Daoy (cell line): ENCODE data around the gene GNG7. TPM values are rescaled to one million over a fixed set of nuclear protein-coding genes. Genes with fewer than 3 reads are reported as not detected.
"Not testable (repeated sequence)": the region's sequence is repeated elsewhere in the genome, so short reads cannot be mapped to it uniquely, and the experiment has no call there.

ENCODE experiments used
- DNase-seq: peaks from one replicate; pipeline ENCODE4 v3.0.0-alpha.2; 2015; ENCODE audit warnings: low read depth
- total RNA-seq: library from RNA; depleted of rRNA; stranded (reverse); fragments of >200 nt; shearing (Covaris generic); gene quantifications from 2 replicates; pipeline ENCODE4 v1.2.3, GENCODE V29; 2014

The GNG7 gene
- total RNA-seq, 1 experiment from 2014 or later, result 0.23 TPM

DNA sequence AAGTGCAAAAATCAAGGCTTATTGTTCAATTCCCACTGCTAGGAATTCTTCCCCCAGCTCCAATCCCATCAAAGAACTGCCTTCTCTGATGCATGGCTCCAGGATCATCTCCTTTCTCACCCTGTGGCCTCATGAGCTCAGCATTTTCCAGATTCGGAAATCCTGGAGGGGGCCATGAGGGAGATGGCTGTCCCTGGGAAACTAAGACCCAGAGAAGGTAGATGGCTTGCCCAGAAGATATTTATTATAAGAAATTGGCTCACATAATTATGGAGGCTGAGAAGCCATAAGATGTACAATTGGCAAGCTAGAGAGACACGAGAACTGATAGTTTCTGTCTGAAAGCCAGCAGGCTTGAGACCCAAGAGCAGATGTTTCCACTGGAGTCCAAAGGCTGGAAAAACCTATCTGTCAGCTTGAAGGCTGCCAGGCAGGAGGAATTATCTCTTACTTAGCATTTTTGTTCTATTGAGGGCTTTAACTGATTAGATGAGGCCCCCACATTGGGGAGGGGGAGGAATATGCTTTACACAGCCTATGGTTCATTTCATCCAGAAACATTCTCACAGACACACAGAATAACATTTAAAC is 168.0 kb downstream of the GNG7 start:
- DNase-seq, result no peak

DNA sequence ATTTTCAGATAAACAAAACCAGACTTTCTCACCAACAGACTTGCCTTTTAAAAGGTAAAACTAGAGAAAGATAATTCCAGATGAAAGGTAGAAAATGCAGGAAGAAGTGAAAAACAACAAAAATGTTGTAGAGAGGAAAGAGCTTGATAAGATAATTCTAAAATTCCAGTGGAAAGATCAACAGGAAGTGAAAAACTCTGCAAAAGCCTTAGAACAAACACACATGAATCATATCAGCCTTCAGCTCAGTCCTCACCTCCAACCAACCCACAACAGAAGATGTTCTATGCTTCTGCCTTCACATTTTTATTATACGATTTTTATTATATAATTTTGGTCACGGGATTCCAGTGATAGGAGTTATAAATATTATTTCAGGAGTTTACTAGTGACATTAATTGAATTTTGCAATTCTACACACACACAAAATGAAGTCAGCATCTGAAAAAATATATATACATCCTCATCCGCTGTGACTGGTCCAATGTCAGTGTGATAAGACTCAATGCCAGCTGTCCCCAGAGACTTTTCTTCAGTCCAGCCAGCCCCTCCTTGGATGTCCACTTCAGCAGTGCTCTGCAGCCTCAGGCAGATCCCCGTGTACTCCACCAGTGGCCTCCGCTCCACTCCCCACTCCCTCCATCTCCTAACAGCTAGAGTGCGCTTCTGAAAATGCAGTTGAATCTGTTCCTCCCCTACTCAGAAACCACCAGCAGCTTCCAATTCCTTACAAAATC is 168.6 kb downstream of the GNG7 start:
- no peak for DNase-seq

DNA sequence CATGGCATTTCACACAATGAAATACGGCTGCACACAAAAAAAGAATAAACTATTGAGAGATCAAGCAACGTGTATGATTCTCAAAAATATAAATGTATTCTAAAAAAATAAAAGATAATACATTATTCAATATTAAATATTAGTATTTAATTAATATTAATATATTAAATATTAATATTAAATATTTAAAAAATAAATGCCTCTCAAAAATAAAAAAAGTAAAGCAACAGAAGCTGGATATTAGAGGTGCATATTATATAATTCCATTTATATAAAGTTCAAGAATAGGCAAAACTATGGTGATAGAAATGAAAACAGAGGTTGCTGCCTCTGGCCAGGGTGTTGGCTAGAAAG is 169.4 kb downstream of the GNG7 start:
- no peak for DNase-seq

DNA sequence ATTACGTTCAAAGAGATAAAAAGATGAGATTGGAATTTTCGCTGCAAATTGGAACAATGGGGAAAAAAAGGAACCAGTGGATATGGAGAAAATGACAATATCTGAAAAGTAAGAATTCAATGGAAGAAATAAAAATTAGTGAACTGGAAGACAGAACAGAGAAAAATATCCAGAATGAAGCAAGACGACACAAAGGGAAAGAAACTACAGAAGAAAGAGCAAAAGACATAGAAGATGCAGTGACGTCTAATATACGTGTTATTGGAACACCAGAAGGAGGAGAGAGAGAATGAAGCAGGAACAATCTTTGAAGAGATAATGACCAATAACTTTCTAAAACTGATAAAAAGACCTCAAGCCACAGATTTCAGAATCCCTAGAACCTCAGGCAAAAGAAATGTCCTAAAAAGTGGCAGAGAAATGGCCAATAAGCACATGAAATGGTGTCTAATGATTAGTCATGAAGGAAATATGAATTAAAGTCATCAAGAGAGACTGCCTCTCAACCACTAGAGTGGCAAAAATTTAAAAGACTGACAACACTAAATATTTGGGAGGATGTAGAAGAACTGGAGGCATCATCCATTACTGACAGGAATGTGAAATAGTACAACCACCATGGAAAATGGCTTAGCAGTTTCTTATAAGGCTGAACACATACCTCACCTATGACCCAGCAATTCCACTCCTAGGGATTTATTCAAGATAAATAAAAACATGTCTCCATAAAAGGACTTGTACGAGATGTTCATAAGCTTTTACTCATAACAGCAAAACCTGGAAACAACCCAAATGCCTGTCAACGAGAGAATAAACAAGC is 170.0 kb downstream of the GNG7 start:
- DNase-seq, result peak; percentile 51

DNA sequence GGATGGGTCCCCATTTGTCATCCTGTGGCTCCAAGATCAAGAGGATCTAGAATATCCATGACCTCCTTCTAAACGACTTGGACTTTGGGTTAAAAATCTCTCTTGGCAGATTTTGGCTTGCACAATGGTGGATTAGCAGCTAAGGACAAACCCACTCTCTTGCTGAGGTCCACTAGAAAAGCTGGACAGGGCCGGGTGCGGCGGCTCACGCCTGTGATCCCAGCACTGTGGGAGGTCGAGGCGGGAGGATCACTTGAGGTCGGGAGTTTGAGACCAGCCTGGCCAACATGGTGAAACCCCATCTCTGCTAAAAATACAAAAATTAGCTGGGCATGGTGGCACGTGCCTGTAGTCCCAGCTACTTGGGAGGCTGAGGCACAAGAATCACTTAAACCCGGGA is 172.6 kb downstream of the GNG7 start:
- DNase-seq, result not testable (repeated sequence)

DNA sequence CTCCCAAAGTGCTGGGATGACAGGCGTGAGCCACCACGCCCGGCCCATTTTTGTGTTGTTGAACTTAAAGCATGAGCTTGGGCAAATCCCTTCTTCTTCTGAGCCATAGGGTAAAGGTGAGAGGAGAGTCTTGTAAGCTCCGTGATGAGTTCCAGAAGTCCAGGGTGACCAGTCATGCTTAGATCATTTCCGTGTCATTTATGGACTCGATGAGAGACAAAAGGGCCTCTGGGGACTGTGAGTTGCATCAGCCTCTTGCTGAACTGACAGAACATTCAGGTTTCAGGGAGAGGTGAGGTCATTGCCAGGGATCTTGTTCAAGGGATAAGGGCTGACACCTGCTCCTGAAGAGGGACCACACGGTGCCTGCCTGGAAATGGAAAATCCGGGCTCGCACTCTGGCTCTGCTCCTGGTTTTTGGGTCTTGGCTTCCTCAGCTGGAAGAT is 173.0 kb downstream of the GNG7 start:
- DNase-seq, result peak; percentile 93

DNA sequence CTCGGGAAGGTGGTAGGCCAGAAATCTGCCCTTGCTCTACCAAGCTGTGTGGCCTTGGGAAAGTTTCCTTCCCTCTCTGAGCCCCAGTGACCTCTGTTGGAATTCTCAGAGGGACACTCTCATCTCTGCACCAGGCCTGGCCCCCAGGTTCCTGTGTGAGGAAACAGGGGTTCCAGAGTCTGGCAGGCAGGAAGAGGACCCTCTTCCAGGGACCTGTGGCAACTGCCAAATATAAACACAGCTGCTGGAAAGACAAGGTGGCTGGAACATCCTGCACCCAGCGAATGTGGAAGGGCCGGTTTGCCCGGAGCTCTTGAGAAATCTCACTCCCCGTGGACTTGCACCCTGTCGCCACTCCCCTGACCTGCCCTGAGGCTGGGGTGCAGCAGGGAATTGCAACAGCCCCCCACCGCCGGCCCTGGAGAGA is 173.8 kb downstream of the GNG7 start:
- DNase-seq, result no peak

DNA sequence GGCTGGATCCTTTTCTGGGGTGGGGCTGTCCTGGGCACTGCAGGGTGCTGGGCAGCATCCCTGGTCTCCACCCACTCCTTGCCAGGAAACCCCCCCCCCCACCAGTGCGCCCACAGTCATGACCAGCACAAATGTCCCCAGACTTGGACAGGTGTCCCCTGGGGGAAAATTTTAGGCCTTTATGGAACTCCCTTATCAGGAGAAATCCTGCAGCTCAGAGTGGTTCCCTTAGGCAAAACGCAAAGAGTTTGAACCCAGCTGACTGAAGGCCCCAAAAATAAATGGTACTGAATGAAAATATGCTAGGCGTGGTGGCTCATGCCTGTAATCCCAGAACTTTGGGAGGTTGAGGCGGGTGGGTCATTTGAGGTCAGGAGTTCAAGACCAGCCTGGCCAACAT is 174.8 kb downstream of the GNG7 start:
- no peak for DNase-seq

DNA sequence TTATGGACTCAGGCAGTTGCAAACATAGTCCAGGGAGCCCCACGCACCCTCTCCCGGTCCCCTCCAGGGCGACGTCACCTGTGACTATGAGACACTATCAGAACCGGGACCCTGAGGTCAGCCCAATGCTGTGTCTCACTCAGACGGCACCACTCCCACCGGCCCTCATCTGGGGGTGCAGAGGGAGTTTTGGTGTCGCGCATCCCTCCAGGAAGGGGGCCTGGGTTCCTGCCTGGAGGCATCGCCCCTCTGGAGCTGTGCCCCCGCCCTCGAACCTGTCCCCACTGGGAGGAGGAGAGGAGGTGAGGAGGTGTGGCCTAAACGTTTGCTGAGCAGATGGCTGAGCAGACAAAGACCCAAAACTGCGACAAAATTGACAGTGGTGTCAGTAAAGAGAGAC is 175.3 kb downstream of the GNG7 start:
- DNase-seq, result no peak

DNA sequence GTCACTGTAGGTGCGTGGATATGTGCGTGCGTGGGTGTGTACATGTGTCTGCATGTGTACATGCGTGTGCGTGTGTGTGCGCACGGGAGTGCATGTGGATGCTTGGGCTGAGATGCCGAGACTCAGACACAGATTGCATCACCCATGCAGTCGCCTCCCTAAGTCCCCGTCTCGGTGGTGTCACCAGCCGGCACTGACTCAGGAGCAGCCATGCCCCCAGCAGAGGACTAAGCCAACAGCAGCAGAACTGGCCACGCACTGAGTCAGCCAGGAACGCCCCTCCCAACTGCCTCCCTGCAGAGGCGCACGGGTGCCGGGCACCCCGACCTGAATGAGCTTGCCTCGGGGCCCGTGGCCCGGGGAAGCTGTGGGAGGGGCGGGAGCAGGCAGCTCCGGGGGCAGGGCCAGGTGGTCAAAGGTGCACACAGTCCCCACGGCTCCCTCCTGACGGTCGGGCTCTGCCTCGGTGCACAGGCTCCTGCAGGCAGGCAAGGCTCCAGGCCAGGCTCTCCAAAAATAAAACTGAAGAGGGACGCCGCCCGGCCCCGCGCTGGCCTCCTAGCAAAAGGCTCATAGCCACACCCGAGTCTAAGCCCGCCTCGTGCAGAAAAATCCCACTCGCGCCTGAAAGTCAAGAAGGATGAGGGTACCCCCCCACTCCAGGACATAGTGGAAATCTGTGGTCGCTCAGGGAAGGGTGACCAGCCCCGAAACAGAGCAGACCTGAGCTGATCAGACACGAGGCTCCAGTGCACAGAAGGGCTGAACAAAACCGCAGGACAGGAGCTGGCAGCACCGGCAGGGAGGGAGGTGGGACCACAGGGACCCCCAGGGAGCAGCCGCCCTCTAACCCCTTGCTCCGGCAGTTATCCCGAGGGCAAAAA is 177.4 kb downstream of the GNG7 start:
- DNase-seq, result peak; percentile 96

DNA sequence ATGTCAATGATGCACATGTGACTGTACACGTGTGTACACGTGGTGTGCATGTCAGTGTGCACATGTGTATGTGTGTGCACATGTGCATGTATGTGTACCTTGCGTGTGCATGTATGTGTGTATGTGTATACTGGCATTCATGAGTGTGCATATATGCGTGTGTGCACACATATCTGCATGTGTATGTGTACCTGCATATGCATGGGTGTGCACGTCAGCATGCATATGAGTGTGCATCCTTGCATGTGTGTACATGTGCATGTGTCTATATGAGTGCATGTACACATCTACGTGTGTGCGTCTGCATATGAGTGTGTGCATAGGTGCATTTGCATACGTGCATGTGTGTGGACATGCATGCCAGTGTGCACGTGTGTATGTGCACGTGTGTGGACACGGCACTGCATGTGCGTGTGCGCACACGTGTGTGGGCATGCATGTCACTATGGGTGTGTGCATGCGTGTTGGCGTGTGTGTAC is 178.1 kb downstream of the GNG7 start:
- DNase-seq, result no peak

DNA sequence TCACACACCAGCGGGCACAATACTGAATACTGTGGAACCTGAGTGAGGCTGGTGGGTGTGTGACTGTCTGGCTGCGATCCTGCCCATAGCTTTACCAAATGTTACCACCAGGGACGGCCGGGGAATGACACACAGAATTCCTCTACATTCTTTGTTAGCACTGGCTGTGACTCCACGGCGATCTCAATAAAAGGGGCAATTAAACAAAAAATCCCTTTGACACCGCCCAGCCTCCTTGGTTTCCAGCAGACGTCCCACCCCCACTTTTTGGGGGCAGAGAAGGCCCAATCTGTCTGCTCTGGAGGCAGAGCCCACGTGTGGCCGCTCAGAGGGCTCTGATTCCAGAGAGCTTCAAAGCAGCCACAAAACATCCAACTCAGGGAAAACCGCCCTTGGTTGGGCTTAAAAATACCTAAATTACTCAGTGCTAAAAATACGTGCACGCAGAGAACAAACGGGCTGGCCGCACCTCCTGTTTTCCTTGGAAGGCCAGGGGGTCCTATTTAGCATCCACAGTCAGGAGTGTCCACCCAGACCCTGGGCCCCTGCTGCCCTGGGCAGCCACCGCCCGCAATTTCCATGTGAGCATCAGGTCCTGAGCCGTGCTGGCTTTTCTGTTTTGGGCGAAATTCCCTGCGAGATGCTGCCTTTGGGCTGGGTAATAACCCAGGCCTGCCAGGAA is 178.7 kb downstream of the GNG7 start:
- peak; percentile 82 for DNase-seq

DNA sequence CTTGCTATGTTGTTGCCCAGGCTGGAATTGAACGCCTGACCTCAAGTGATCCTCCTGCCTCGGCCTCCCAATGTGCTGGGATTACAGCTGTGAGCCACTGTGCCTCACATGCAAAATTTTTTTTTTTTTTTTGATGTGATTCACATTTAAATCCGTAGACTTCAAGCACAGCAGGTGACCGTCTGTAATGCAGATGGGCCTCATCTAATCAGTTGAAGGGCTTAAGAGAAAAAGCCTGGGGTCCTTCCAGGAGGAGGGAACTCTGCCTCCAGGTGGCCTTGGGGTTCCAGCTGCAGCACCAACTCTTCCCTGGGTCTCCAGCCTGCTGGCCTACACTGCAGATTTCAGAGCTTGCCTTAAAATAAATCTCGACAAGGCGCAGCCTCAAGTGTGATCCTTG is 183.0 kb downstream of the GNG7 start:
- DNase-seq, result no peak

DNA sequence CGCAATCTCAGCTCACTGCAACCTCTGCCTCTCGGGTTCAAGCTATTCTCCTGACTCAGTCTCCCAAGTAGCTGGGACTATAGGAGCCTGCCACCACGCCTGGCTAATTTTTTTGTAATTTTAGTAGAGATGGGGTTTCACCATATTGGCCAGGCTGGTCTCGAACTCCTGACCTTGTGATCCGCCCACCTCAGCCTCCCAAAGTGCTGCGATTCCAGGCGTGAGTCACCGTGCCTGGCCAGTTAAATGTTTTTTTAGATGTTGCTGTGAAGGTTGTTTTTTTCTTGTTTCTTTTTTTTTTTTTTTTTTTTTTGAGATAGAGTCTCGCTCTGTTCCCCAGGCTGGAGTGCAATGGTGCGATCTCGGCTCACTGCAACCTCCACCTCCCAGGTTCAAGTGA is 183.6 kb downstream of the GNG7 start:
- not testable (repeated sequence) for DNase-seq

DNA sequence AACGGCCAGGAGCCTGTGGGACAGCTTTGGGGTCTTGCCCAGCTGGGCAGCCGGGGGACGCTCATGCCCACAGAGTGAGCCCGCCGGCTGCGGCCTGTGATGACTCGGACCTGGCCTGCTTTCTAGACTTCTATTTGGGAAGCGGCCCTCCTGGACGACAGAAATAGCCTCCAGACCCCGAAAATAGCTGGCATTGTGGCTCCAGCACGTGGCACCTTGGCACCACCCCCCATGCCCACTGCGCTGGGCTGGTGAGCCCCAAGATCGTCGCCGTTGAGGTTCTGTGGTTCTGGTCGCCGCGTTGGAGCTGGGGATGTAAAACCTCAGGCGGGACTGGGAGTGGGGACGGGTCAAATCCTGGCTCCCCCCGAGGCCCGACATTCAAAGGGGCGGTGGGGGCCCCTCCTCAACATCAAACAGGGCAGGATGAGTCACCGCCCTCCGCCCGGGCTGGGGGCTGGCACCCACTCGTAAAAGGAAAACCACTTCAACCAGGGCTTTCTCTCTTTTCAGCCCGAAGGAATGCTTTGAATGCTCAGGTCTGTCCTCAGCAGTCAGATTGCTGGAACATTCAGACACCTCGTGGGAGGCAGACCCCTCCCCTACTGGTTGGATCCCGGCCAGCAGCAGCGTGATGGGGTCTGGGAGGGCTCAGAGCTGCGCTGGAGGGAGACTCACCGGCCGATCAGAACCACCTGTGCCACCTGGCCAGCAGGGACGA is 184.5 kb downstream of the GNG7 start:
- no peak for DNase-seq

DNA sequence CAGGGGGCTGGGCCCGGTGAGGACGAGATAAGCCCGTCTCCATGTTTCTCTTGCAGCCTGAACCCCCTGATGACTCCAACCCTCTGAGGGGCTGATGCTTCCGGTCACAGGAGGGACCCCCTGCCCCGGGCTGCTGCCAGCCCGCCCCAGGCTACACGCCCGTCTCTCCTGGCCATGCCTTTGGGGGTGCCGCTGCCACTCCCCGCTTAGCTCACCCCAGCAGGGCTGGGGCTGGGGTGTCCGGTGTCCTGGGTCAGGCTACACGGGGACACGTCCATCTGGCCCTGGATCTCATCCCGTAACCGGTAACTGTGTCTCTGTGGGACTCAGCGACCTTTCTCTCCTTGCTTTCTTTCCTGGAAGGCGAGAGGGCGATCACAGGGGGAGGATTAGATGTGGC is 185.8 kb downstream of the GNG7 start:
- DNase-seq, result no peak

DNA sequence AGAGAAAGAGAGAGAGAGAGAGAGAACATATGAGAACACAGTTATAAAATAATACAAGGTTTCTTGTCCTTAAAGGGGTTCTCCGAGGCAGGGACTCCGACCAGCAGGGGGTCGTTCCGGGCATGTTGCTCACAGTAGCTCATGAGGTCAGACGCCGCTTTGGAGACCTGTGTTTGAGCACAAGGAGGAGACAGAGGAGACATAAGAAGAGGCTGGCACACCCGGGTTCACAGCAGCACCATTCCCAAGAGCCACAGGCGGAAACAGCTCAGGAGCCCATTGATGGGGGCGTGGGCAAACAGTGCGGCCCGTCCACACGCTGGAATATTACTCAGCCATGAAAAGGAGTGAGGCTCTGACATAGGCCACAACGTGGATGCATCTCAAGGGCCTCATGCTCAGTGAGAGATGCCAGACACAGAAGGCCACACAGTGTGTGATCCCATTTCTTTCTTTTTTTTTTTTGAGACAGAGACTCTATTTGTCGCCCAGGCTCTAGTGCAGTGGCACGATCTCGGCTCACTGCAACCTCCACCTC is 187.4 kb downstream of the GNG7 start:
- DNase-seq, result no peak

DNA sequence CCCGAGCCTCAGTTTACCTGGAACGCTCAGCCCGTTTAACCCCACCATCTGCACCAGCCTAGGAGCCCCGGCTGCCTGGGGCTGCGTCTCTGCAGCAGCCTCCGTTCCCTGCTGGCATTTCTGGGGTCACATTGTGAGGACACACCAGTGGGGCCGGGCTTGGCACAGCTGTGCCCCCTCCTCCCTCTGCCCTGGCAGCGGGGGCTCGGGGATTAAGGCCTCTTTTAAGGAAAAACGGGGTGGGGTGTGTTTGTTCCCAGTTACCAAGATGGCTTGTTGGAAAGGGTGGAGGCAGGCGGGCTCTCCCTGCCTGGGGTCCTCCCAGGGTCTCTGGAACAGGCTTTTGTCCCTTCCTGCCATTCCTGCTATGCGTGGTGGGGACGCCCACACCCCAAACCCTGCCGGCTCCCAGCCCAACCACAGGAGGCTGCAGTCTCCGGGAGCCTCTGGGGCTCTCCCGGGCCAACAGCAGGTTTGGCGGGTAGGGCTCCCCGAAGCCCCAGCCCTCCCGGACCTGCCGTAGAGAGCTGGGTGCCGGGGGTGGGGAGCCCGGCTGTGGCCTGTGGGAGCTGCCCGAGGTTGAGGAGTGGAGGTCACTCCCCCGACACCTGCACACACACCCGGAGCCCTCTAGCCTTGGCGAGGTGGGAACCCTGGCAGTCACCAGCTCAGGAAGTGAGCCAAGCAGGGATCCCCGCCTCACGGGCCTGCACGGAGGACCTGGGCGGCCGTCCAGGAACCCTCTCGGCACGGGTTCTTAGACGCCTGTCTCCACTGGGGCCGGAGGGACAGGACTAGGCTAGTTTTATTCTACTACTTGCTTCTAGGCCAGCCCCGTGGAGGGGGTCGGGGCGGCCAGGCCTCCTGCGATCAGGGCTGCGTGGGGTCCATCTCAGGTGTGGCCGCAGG is 189.7 kb downstream of the GNG7 start:
- no peak for DNase-seq

DNA sequence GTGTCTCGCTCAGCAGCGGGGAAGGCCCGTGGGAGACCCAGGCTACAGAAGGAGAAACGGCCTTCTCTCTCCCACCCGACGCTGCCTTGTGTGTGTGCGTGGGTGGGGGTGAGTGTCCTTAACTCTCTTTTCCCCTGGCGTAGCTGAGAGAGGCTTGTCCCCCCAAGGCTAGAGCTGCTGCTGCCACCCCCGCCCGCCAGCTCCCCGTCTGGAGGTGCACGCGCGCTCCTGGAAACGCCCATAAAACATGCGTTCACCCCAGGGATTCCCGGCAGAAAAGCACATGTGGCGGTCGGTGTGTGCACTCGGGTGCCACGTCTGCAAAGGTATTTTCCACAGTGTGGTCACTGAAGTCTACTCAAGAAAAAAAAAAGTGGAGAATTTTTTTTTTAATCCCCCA is 190.5 kb downstream of the GNG7 start:
- no peak for DNase-seq
